ENCODE data around the gene UNC5B. TPM values are rescaled to one million over a fixed set of nuclear protein-coding genes. Genes with fewer than 3 reads are reported as not detected.

Gene UNC5B
- total RNA-seq, 1 experiment from 2014 or later: 22.0 TPM

- intact Hi-C loops (cut with micrococcal nuclease): loop anchor here (2.0 to 5.0 kb wide), 2 partner anchors 344 to 369 kb away; no protein-coding TSS in a partner anchor
- CTCF ChIA-PET: interaction anchor here (0.6 to 2.2 kb wide), 2 partner anchors 47 to 368 kb away, joined by 9 to 19 read pairs; partner anchors contain the start of gene SLC29A3
Measured at GRCh38 chr10:71271662-71272055, 59.3 kb downstream of the UNC5B start.

More at GRCh38 chr10:71271662-71272055, 59.3 kb downstream of the UNC5B start:
- Histone ChIP-seq H3K4me1 (ENCODE audit: control insufficient read depth in 1 of 2, insufficient read depth in 2 of 2, low read length in 2 of 2) (peaks cover 26 to 34% of the 10 kb centered on the region in 2 experiments; a peak in 3 of 4 replicates), H3K4me3 (replicated peaks in 1 of 2; ENCODE audit: low read depth in 1 of 2, low read length in 2 of 2) (no peak overlapping the region), H3K9me3 (ENCODE audit: control insufficient read depth in 1 of 2, insufficient read depth in 1 of 2, low read depth in 1 of 2, low read length in 2 of 2) (no peaks in the 10 kb centered on the region), H3K4me2 (ENCODE audit: low read length) (peak overlapping the region; percentile 49; the same call in 1 of the 2 replicates), H3K9me2 (ENCODE audit: insufficient read depth) (no peaks in the 10 kb centered on the region), H2AFZ (ENCODE audit: low read depth, low read length, poor library complexity, severe bottlenecking) (no peak overlapping the region), H4K20me1 (ENCODE audit: insufficient read depth) (no peaks in the 10 kb centered on the region), H3K27ac (ENCODE audit: low read depth, low read length) (no peak overlapping the region), H3K27me3 (ENCODE audit: insufficient read depth, low read length) (no peaks in the 10 kb centered on the region), H3K79me2 (ENCODE audit: insufficient read depth, low read length) (no peaks in the 10 kb centered on the region), H3K9ac (ENCODE audit: low read length) (no peak overlapping the region), H3K36me3 (ENCODE audit: control insufficient read depth in 1 of 2, insufficient read depth in 2 of 2, low read length in 2 of 2) (no peaks in the 10 kb centered on the region)
- TF ChIP-seq JUND (IDR thresholded peaks at IDR 0.05) (no peak), ZFX (IDR thresholded peaks at IDR 0.05) (no peak), CTCF (IDR thresholded peaks at IDR 0.05 in 2 of 3, conservative IDR thresholded peaks at IDR 0.05 in 1 of 3; ENCODE audit: borderline replicate concordance in 1 of 3, insufficient read depth in 1 of 3, low read depth in 2 of 3, low read length in 2 of 3) (no peak), MAX (IDR thresholded peaks at IDR 0.05) (no peak), RAD21 (IDR thresholded peaks at IDR 0.05; ENCODE audit: low read depth) (no peak), TCF7L2 (IDR thresholded peaks at IDR 0.05; ENCODE audit: borderline replicate concordance, extremely low read depth, insufficient read depth, insufficient read length) (no peak), ATF3 (IDR thresholded peaks at IDR 0.05) (no peak), YY1 (IDR thresholded peaks at IDR 0.05; ENCODE audit: extremely low read depth, insufficient replicate concordance, low read depth, low read length) (no peak), ZNF274 (IDR thresholded peaks at IDR 0.05; ENCODE audit: low read depth, low read length) (no peak), EZH2phosphoT487 (IDR thresholded peaks at IDR 0.05; ENCODE audit: borderline replicate concordance) (no peak), CBX3 (IDR thresholded peaks at IDR 0.05; ENCODE audit: low read depth) (no peak), FOSL1 (IDR thresholded peaks at IDR 0.05; ENCODE audit: low read depth) (no peak), EGR1 (IDR thresholded peaks at IDR 0.05; ENCODE audit: low read depth) (no peak), POLR2AphosphoS5 (IDR thresholded peaks at IDR 0.05; ENCODE audit: low read depth, low read length) (no peak), SIN3A (IDR thresholded peaks at IDR 0.05; ENCODE audit: low read depth) (no peak), REST (IDR thresholded peaks at IDR 0.05; ENCODE audit: low read depth) (no peak), ZBTB33 (IDR thresholded peaks at IDR 0.05; ENCODE audit: extremely low read depth, insufficient replicate concordance, low read length) (no peak), ELF1 (IDR thresholded peaks at IDR 0.05; ENCODE audit: borderline replicate concordance, low read depth) (no peak), SRF (IDR thresholded peaks at IDR 0.05; ENCODE audit: low read depth) (no peak), CEBPB (IDR thresholded peaks at IDR 0.05; ENCODE audit: low read depth) (no peak)
- no TSS peak for BruUV-seq (replicated peaks)
- ChIA-PET POLR2A (no interaction called here), RAD21 (ENCODE audit: low non-redundant PET in 1 of 2, low total read pairs in 2 of 2, uncharacterized antibody in 2 of 2, unreplicated experiment in 2 of 2) (no interaction called here)
- no peak for ATAC-seq
- DNase-seq (ENCODE audit: low read depth, low spot score): no peak

Data from HCT116 (cell line).